Measurements from ENCODE around the gene N4BP2L2. TPM values are rescaled to one million over a fixed set of nuclear protein-coding genes. Genes with fewer than 3 reads are reported as not detected.

The N4BP2L2 gene
- total RNA-seq, 3 donors from 2014 or later = 130 to 341 (median 250) TPM

- no peaks in the 10 kb centered on the region for H3K9me3 ChIP-seq
- TF ChIP-seq POLR2AphosphoS5 (IDR thresholded peaks at IDR 0.05) (no peak), POLR2A (IDR thresholded peaks at IDR 0.05) (no peak)
- TF ChIP-seq, protein P1, sequence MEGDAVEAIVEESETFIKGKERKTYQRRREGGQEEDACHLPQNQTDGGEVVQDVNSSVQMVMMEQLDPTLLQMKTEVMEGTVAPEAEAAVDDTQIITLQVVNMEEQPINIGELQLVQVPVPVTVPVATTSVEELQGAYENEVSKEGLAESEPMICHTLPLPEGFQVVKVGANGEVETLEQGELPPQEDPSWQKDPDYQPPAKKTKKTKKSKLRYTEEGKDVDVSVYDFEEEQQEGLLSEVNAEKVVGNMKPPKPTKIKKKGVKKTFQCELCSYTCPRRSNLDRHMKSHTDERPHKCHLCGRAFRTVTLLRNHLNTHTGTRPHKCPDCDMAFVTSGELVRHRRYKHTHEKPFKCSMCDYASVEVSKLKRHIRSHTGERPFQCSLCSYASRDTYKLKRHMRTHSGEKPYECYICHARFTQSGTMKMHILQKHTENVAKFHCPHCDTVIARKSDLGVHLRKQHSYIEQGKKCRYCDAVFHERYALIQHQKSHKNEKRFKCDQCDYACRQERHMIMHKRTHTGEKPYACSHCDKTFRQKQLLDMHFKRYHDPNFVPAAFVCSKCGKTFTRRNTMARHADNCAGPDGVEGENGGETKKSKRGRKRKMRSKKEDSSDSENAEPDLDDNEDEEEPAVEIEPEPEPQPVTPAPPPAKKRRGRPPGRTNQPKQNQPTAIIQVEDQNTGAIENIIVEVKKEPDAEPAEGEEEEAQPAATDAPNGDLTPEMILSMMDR (IDR thresholded peaks at IDR 0.05) = no peak
- no peak overlapping the region for H3K27ac ChIP-seq
- H3K27me3 ChIP-seq = no peaks in the 10 kb centered on the region
- DNase-seq (ENCODE audit: low spot score in 2 of 2) = no peak
- H3K4me3 ChIP-seq = no peak overlapping the region
- intact Hi-C loops (cut with DNase I; ENCODE audit: low total_unique reads) = no loop called here
- no peaks in the 10 kb centered on the region for H3K36me3 ChIP-seq
- no peaks in the 10 kb centered on the region for H3K4me1 ChIP-seq
These were observed 17.0 kb upstream of the N4BP2L2 start for GRCh38 chr13:32555613-32556012.

DNA sequence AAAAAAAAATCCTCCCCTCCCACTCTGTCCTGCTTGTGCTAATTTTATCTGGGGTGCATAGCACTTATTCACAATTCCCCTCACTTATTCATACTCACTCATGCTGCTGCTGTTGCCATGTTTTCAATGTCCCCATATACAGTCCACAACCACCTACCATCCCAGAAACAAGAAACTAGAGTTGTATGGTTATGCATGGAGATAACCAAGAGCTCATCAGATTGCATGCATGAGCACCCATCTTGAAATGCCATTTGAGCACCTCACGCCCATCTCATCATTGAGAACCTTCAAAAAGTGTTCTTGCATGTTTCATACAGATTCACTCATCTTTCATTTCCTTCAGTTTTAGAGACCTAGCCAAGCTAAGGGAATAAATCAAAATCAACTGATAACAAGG is 15.1 kb upstream of the N4BP2L2 start:
- H3K4me3 ChIP-seq = no peak overlapping the region
- intact Hi-C loops (cut with DNase I; ENCODE audit: low total_unique reads) = no loop called here
- no peaks in the 10 kb centered on the region for H3K4me1 ChIP-seq
- H3K27ac ChIP-seq = no peak overlapping the region
- DNase-seq (ENCODE audit: low spot score in 2 of 2) = no peak
- TF ChIP-seq POLR2A (IDR thresholded peaks at IDR 0.05) = no peak
- TF ChIP-seq POLR2AphosphoS5 (IDR thresholded peaks at IDR 0.05) = no peak
- TF ChIP-seq, protein P1 (IDR thresholded peaks at IDR 0.05) = no peak
- H3K36me3 ChIP-seq = no peaks in the 10 kb centered on the region
- H3K9me3 ChIP-seq = no peaks in the 10 kb centered on the region
- no peaks in the 10 kb centered on the region for H3K27me3 ChIP-seq

DNA sequence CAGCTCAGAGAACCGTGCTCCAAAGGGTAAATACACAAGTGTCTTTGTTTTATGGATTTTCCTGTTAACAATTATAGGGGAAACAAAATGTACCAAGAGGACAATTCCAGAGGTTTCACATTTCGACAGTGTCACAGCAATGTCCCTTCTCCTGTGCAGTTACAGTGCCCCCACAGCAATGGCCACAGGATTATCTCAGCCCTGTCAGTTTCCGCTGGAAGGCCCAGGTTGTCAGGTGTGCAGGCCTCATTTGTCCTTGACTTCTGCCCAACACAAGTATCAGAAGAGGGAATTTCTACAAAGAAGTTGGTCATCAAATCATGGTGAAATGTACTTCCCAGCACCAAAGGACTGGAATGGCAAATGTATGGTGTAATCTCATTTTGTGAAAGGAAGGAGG is 11.2 kb upstream of the N4BP2L2 start:
- Histone ChIP-seq H3K36me3 (no peaks in the 10 kb centered on the region), H3K4me3 (no peak overlapping the region), H3K4me1 (no peaks in the 10 kb centered on the region), H3K9me3 (no peaks in the 10 kb centered on the region), H3K27me3 (no peaks in the 10 kb centered on the region), H3K27ac (no peak overlapping the region)
- TF ChIP-seq, protein P1 (IDR thresholded peaks at IDR 0.05) = no peak
- TF ChIP-seq POLR2AphosphoS5 (IDR thresholded peaks at IDR 0.05) (no peak), POLR2A (IDR thresholded peaks at IDR 0.05) (no peak)
- intact Hi-C loops (cut with DNase I; ENCODE audit: low total_unique reads) = no loop called here
- no peak for DNase-seq (ENCODE audit: low spot score in 2 of 2)

DNA sequence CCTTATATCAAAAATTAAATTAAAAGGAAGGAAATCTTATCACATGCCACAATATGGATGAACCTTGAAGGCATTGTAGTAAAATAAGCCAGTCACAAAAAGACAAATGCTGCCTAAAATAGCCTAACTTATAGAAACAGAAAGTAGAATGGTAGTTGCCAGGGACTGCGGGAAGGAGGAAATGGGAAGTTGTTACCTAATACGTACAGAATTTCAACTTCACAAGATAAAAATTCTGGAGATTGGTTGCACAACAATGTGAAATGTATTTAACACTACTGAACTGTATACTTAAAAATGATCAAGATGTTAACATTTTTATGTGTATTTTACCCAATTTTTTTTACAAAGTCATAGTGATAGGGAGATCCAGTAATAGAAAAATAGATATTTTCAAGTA is 10.2 kb upstream of the N4BP2L2 start:
- intact Hi-C loops (cut with DNase I; ENCODE audit: low total_unique reads) = no loop called here
- no peak for DNase-seq (ENCODE audit: low spot score in 2 of 2)
- H3K27ac ChIP-seq = no peak overlapping the region
- H3K36me3 ChIP-seq = no peaks in the 10 kb centered on the region
- no peaks in the 10 kb centered on the region for H3K4me1 ChIP-seq
- H3K9me3 ChIP-seq = no peaks in the 10 kb centered on the region
- H3K27me3 ChIP-seq = no peaks in the 10 kb centered on the region
- TF ChIP-seq, protein P1 (IDR thresholded peaks at IDR 0.05) = no peak
- no peak overlapping the region for H3K4me3 ChIP-seq

GRCh38 chr13:32545083-32545482 is 6.5 kb upstream of the N4BP2L2 start:
- Histone ChIP-seq H3K36me3 (no peaks in the 10 kb centered on the region), H3K4me3 (no peak overlapping the region), H3K27ac (no peak overlapping the region), H3K4me1 (no peaks in the 10 kb centered on the region), H3K27me3 (no peaks in the 10 kb centered on the region), H3K9me3 (no peaks in the 10 kb centered on the region)
- intact Hi-C loops (cut with DNase I; ENCODE audit: low total_unique reads) = no loop called here
- DNase-seq (ENCODE audit: low spot score in 2 of 2) = no peak
- TF ChIP-seq, protein P1 (IDR thresholded peaks at IDR 0.05) = no peak
- TF ChIP-seq POLR2AphosphoS5 (IDR thresholded peaks at IDR 0.05) (no peak), POLR2A (IDR thresholded peaks at IDR 0.05) (no peak)

Data from breast epithelium (tissue), 4 donors.